GM21515 (cell line): ENCODE measurements around the gene SLC2A9.

Experiments
- ATAC-seq: cut with Tn5 transposase; IDR thresholded peaks from one replicate; pipeline ENCODE4 v1.9.1; 2021; ENCODE audit not compliant: unreplicated experiment

Gene SLC2A9

DNA sequence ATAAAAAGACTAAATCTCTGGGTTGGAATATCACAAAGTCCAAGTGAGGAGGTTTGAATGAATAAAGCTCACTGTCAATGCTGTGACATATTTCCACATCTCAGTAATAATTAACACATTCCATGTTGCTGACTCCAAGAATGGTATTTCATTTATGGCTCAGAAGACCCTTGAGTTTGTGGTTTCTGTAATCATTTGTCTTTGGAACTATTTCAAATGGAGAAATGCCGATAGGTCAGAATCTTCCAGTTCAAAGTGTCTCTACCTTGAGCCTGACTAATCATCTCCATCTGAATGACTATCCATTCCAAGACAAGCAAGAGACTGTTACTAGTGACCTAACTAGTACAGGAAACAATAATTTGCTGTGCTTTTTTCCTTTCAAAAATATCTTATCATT lies 24.2 kb upstream of the SLC2A9 start:
- no peak for ATAC-seq

DNA sequence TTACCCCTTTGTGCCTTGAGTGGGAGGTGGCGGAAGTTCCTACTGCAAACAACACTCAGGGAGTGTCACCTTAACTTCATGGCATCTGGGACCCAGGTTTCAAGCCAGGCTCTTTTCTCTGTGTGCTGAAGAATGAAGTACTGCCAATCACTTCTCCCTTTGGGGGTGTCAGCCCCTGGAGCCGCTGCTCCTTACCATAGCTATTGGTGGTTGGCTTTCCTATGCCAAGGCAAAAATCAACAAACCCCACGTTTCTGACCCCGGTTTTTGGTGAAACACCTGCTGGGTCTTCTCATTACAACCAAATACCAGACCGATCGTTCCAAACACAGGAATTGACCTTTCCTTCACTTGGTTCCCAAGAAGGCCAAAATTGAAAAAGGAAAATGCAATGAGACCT lies 19.7 kb upstream of the SLC2A9 start:
- ATAC-seq, result no peak

DNA sequence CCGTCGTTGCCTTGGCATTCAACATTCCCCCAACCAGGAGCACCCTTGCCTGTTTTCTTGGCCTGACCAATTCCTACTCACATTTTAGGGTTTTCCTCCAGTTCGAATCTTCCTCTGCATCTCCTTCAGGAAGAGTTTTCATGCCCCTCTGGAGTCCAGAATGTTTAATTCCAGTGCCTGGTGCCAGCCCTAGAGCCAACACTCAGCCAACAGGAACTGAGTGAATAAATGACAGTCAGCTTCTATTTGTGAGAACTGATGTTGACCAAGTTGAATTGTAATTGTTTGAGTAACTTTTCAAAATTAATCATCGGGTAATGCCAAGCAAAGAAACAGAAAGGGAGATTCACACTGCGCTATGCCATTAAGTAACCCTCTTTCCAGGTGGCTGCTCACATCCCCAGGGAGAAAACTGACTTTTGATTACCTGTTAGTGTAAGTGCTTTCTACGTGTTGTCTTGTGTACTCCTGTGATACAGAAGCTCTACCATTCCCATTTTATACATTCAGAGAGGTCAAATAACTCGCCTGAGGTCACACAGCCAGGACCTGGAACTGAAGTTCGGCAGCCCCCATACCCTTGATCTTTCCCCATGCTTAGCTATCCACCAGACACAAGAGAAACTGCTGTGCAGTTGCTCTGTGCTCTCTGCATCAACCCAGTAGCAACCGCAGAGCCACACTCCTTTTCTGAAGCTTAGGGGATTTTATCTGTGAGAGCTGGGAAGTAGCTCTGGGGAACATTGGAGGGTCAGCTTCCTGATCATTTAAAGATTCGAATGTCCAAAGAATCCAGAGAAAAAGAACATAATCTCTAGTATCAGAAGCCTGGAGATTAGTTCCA lies 19.0 kb upstream of the SLC2A9 start:
- no peak for ATAC-seq

- ATAC-seq, result no peak
Observed at GRCh38 chr4:10036807-10037342, 15.6 kb upstream of the SLC2A9 start.

DNA sequence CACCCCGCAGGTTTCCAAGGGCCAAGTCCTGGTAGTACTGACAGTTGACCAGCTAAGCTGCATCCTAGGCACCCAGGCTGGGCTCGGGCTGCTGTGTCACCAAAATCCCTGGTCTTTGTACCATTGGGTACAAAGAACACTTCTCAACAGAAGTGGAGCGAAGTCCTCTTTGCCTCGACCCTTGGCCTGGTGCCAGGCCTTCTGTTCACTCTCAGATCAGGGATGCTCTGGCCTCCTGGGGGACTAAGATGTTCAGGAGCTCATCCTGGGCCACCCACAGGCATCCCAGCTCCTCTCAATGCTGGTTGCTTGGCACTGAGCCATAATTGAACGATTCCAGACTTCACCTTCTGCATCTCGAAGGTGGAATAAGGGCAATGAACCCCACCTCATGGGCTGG lies 13.8 kb upstream of the SLC2A9 start:
- no peak for ATAC-seq

GRCh38 chr4:10034612-10035104 lies 13.4 kb upstream of the SLC2A9 start:
- ATAC-seq, result no peak

DNA sequence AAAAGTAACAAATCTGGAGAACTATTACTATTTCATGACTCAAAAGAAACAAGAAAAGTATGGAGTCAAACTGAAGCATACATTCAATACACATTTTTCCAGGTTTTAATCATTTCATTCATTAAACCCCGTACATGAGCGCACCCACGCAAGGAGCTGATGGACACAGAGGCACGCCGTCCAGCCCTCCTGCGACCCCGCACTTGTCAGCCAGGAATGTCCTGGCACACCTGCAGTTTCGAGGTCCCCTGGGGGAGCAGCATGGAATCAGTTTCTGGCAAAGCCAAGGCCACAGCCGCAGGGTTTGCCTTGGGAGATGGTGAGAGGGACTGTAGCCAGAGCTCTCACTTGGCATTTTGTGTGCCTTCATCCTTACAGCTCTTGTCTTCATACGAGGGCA lies 12.8 kb upstream of the SLC2A9 start:
- no peak for ATAC-seq

DNA sequence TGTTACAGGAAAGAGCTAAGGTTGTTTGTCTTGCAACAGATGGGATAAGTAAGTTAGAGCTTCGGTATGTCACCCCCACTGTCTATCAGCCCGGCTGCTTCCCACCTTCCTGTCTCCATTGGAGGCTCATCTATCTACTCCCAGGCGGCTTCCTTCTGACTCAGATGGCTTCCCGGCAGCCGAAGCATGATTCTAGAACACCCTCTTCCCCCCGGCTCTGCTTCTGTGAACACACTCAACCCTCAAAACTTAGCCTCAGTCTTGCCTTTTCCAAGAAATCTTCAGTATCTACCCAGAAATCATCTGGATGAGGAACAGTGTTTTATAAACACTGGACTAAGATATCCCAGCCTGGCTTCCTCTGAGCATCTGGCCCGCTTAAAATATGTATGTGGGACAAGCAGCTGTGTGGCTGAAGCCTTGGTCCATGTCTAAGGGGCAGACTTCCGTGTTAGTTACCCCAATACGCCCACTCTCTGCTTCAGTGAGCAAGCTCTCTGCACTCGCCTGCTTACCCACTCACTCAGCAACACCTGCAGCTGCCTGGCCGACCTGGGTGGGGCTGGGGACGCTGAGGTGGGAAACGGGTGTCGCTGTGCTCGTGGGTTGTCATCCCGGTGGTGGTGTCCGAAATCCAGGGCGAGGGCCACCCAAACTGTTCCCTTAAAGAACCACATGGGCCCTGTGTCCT lies 12.0 kb upstream of the SLC2A9 start:
- ATAC-seq, result no peak

DNA sequence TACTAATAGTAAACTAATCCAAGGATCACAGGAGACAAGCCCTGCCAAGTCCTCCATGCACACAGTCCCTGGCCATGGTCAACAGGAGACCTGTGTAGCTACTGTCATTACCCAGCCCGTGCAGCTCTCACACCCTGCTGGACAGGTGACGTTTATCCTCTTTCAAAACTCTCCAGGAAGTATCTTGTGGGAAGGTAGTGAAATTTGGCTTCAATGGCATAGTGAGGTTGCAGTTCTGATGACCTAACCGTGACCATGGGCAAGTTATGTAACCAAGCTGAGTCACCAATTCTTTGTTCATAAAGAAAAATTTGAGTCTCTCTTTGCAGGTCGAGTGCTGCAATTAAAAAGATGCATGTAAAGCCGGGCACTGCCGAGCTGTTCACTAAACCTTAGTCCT lies 11.3 kb upstream of the SLC2A9 start:
- ATAC-seq, result no peak

DNA sequence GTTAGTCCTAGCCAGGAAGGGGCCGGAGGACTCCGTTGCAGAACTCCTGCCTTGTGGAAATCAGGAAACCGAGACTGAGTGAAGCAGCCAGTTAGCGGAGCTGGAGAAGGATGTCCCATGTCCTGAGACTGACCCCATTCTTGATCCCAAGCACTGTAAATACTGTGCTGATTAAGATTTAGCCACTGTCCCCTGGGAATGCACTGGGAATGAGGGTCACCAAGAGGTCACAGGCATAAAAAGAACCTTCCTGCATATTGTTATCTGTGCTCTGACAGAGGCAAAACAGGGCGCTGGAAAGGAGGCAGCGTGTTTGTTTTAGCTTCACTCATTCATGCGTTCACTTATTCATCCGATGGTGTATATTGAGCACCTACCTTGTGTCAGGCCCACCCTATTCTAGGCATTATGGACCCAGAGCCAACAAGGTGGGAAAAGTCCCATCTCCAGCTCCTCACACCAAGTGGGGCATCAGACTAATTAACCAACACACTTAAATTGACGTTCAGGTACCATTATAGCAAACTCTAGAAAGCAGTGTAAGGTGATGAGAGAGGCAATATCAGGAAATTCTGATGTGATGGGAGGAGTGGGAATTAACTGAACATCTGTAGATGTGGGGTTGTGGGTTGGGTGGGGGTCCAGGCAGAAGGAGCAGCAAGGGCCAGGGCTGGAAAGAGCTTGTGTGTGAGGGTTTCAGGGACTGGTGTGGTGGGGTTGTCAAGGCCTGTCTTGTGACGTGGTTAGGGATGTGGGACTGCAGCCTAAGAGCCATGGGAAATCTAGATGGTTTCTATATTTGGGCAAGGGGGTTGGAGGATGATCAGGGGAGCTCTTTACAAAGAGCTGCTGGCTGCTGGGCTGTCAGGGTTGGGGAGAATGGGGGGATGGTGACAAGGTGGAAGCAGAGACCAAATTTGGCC lies 10.6 kb upstream of the SLC2A9 start:
- ATAC-seq, result no peak

GRCh38 chr4:10030972-10031667 lies 9.8 kb upstream of the SLC2A9 start:
- ATAC-seq, result no peak

DNA sequence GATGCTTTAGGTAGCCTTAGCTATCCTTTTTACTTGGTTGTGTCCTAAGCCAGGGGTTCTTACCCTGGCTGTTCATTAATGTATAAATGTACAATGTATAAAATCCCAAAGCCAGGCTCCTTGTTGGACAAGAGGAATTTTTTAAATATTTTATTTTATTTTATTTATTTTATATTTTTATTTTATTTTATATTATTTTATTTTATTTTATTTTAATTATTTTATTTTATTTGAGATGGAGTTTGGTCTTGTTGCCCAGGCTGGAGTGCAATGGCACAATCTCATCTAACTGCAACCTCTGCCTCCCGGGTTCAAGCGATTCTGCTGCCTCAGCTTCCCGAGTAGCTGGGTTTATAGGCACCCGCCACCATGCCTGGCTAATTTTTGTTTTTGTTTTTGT lies 8.1 kb upstream of the SLC2A9 start:
- ATAC-seq, result no peak

DNA sequence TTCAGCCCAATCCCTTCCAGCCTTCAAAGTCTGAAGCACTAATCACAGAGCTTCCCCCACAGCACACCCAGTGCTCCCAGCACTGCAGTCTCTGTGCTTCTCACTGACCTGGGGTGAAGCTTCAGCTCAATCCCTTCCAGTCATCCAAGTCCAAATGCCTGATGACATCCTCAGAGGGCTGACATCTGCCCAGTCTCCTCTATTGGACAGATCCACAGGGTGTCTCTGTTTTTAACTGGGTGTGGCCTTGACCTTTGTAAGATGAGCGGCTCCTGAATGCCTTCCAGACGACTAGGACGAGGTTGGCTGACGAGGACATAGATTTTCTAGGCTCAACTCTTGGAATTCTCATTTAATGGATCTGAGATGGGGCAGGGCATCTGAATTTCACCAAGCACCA lies 7.6 kb upstream of the SLC2A9 start:
- no peak for ATAC-seq

DNA sequence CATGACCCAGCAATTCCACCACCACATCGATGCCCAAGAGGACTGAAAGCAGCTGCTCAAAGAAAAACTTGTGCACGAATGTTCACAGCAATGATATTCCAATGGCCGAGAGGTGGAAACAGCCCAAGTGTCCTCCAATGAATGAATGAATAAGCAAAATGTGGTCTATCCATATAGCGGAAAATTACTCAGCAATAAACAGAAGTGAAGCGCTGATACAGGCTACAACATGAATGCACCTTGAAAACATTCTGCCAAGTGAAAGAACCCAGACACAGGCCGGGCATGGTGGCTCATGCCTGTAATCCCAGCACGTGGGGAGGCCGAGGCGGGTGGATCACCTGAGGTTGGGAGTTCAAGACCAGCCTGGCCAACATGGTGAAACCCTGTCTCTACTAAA lies 5.2 kb upstream of the SLC2A9 start:
- ATAC-seq, result no peak

- no peak for ATAC-seq
Observed at GRCh38 chr4:10025230-10025806, 4.0 kb upstream of the SLC2A9 start.

DNA sequence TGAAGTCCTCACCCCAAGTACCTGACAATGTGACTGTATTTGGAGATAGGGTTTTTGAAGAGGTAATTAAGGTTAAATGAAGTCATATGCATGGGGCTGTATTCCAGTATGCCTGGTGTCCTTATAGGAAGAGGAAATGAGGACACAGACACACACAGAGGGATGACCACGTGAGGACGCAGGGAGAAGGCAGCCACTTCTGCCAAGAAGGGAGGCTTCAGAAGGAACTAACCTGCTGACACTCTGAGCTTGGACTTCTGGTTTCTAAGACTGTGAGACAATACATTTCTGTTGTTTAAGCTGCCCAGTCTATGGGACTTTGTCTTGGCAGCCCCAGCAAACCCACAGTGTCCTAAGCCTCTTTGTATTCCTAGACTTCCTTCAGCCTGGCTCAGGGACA lies 3.0 kb upstream of the SLC2A9 start:
- no peak for ATAC-seq

DNA sequence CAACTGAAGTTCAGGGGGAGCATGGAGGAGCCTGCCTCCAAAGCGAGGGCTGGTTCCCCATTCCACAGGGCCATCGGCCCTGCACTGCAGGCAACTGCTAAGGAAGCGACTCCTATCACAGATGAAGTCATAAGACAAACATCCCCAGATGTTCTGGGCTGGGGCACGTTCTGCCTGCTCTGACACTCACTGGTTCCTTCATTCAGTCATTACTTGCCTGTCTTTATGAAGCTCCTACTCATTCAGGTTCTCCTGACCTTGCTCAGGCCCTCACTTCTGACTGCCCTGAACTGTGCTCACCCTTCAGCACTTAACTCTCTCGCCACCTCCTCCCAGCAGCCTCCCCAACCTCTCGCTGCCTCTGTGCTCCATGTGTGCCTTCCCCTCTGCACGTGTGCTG lies 2.5 kb upstream of the SLC2A9 start:
- no peak for ATAC-seq

DNA sequence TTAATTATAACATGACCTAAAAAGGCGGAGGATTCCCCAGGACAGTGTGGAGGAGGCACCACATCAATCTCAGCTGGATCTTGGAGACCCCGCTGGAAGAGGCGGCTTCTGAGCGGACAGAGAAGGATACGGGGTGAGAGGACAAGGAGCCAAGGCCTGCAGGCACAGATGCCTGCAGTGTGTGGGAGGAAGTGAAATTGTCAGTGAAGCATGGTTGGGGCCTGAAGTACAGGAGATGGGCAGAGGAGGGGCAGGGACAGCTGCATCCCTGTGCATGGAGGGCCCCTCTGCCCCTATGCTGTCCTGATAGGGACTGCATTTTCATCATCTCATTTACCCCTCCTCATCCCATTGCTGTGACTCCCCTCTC lies 1.7 kb upstream of the SLC2A9 start:
- no peak for ATAC-seq

DNA sequence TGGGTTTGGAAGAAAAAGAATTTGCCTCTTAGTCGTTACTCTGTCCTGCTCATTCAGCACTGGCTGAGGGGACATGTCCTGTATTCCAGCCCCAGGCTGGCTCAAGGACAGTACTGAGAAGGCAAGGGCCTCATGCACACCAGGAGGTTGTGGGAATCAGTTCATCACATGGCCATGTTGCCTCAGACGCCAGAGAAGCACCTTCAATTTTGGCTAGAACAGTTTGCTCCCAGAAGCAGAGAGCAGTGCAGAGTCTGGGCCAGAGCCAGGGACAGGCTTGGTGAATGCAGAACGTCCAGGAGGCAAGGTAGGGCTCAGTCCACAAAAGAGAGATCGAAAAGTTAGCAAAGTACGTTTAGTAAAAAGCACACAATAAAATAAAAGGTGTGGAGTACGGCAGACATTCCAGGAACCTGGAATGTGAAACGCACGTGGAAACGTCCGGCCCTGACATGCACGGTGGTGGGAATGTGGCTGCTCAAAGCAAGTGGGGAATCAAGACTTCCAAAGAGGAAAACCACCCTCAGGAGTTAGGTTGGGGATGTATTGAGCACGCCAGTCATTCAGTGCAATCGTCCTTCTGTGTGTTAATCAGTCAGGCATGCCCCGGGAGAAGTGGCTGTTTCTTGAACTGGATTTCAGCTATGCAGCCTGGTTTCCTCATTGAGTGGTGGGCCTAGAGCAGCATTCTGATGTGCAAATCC lies 1.2 kb upstream of the SLC2A9 start:
- no peak for ATAC-seq

DNA sequence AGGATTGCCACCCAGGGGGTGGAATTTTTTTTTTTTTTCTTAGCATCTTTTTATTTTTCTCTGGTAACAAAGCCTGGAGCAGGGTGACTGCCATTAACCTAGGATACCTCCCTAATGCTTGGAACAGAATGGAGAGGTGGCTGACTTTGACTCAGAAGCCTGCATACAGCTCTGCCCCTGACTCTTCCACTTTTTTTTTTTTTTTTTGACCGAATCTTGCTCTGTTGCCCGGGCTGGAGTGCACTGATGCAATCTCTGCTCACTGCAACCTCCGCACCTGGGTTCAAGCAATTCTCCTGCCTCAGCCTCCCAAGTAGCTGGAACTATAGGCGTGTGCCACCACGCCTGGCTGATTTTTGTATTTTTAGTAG lies 341 bp upstream of the SLC2A9 start:
- no peak for ATAC-seq
